Uterus (tissue), 4 donors: ENCODE data around the gene GTF2F2. TPM values are rescaled to one million over a fixed set of nuclear protein-coding genes. Genes with fewer than 3 reads are reported as not detected.

Experiments used
- DNase-seq, 2 donors: peaks; one replicate each; pipeline ENCODE4 v3.0.0-alpha.2; 2019 to 2020
- H3K27ac ChIP-seq, 2 donors: fragments of 200-600 bp; sonication (generic); 1 replicate in 1 of 2; 2 replicates in 1 of 2; pipeline ENCODE4 v1.5.1; 2016 to 2018
- H3K27me3 ChIP-seq, 2 donors: fragments of 200-600 bp; sonication (generic); one replicate each; pipeline ENCODE4 v1.5.1; 2018 to 2019; ENCODE audit warnings: control low read depth in 1 of 2
- H3K36me3 ChIP-seq, 2 donors: fragments of 200-600 bp; sonication (generic); one replicate each; pipeline ENCODE4 v1.5.1; 2019; ENCODE audit warnings: control low read depth in 1 of 2
- H3K4me1 ChIP-seq, 2 donors: fragments of 200-600 bp; sonication (generic); one replicate each; pipeline ENCODE4 v1.5.1; 2018 to 2019; ENCODE audit warnings: control low read depth in 1 of 2
- H3K4me3 ChIP-seq, 2 donors: fragments of 200-600 bp; sonication (generic); 1 replicate in 1 of 2; 2 replicates in 1 of 2; pipeline ENCODE4 v1.5.1; 2018 to 2019; ENCODE audit warnings: mild to moderate bottlenecking in 1 of 2
- H3K9me3 ChIP-seq, 2 donors: fragments of 200-600 bp; sonication (generic); one replicate each; pipeline ENCODE4 v1.5.1; 2019; ENCODE audit warnings: control low read depth in 1 of 2
- POLR2A ChIP-seq, 2 donors: fragments of 450-650 bp; IDR thresholded peaks; one replicate each; pipeline ENCODE4 v1.6.1; 2016; ENCODE audit warnings: antibody characterized with exemption in 2 of 2, mild to moderate bottlenecking in 1 of 2, moderate library complexity in 1 of 2
- intact Hi-C: fragments of 100-400 bp; cut with DNase I; formaldehyde crosslinking; loops from one replicate; pipeline ENCODE4 v1.15.1; 2023; ENCODE audit warnings: low total_unique reads
- total RNA-seq, 4 donors: library from RNA; depleted of rRNA in 3 of 4; stranded (reverse); fragments of >200 nt in 3 of 4; gene quantifications; one replicate each; pipeline versions ENCODE4 v1.1.0 to v1.2.4, GENCODE V29; 2014 to 2023
- TF ChIP-seq, protein P1 (sequence below), 4 experiments: fragments of 200-600 bp in 2 of 4; fragments of 450-650 bp in 2 of 4; sonication (generic) in 2 of 4; IDR thresholded peaks; one replicate each; pipeline ENCODE4 v1.5.1; 2016 to 2019; ENCODE audit warnings: antibody characterized with exemption in 4 of 4, mild to moderate bottlenecking in 2 of 4, moderate library complexity in 1 of 4
- donor health status: DM: yes; HTN: yes; CAD: no.

The GTF2F2 gene
- total RNA-seq, 4 donors from 2014 or later: 6.2 to 35.1 (median 20.9) TPM

DNA sequence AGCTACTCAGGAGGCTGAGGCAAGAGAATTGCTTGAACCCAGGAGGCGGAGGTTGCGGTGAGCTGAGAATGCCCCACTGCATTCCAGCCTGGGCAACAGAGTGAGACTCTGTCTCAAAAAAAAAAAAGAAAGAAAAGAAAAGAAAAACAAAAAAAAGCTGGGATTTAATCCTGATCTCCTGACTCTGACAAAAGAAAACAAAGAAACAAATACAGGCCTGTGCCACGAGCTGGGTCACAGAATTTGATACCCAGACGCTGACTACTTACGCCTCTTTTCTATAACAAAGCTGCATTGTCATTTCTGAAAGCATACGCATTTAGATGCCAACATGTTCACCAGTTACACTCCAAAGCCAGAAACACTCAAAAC lies 18.2 kb upstream of the GTF2F2 start:
- Histone ChIP-seq H3K4me3 (no peak overlapping the region), H3K27me3 (no peaks in the 10 kb centered on the region), H3K4me1 (no peaks in the 10 kb centered on the region), H3K36me3 (no peaks in the 10 kb centered on the region), H3K27ac (no peak overlapping the region), H3K9me3 (no peaks in the 10 kb centered on the region)
- intact Hi-C loops: no loop called here
- TF ChIP-seq, protein P1, sequence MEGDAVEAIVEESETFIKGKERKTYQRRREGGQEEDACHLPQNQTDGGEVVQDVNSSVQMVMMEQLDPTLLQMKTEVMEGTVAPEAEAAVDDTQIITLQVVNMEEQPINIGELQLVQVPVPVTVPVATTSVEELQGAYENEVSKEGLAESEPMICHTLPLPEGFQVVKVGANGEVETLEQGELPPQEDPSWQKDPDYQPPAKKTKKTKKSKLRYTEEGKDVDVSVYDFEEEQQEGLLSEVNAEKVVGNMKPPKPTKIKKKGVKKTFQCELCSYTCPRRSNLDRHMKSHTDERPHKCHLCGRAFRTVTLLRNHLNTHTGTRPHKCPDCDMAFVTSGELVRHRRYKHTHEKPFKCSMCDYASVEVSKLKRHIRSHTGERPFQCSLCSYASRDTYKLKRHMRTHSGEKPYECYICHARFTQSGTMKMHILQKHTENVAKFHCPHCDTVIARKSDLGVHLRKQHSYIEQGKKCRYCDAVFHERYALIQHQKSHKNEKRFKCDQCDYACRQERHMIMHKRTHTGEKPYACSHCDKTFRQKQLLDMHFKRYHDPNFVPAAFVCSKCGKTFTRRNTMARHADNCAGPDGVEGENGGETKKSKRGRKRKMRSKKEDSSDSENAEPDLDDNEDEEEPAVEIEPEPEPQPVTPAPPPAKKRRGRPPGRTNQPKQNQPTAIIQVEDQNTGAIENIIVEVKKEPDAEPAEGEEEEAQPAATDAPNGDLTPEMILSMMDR (IDR thresholded peaks at IDR 0.05): no peak
- TF ChIP-seq POLR2A (IDR thresholded peaks at IDR 0.05): no peak
- DNase-seq: no peak

DNA sequence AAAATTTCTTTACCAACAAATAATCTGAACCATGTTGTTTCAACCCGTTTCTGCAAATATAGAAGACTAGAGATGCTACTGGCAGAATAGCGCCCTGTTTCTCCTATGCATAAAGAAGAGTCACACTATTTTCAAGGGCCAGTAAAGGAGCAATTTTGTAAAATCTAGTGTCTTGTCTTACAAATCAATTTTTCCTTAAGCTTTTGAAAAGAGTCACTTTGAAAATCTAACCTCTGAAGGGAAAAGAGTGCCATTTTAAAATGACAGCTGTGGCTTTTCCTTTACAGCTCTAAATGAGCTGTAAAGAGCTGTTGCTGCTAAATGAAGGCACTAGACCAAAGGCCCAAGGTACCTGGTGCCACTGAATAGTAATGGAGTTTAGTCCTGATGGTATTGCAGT lies 16.9 kb upstream of the GTF2F2 start:
- no peak overlapping the region for H3K4me3 ChIP-seq
- no peak for DNase-seq
- intact Hi-C loops: no loop called here
- H3K9me3 ChIP-seq: no peaks in the 10 kb centered on the region
- no peaks in the 10 kb centered on the region for H3K4me1 ChIP-seq
- H3K27ac ChIP-seq: no peak overlapping the region
- H3K36me3 ChIP-seq: no peaks in the 10 kb centered on the region
- H3K27me3 ChIP-seq: no peaks in the 10 kb centered on the region
- TF ChIP-seq POLR2A (IDR thresholded peaks at IDR 0.05): no peak
- TF ChIP-seq, protein P1 (IDR thresholded peaks at IDR 0.05): no peak

DNA sequence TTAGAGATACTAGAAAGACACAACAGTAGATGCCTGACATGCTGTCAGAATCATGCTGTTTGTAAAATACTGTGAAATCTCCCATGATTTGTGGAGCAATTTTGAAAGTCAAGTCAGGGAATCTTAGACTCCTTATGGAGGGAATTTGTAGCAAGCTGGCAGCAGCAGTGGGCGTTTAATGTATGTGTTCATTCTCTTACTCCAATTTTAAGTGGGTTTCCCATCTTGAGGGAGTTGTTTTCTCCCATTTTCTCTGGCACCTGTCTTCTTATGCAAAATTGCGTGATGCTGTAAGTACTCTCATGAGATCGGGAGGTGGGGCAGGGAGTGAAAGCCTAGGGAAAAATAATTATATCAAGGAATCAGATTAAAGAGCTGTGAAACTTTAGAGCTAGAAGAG lies 16.0 kb upstream of the GTF2F2 start:
- no peak for DNase-seq
- Histone ChIP-seq H3K27me3 (no peaks in the 10 kb centered on the region), H3K4me3 (no peak overlapping the region), H3K36me3 (no peaks in the 10 kb centered on the region), H3K9me3 (no peaks in the 10 kb centered on the region), H3K4me1 (no peaks in the 10 kb centered on the region), H3K27ac (no peak overlapping the region)
- TF ChIP-seq POLR2A (IDR thresholded peaks at IDR 0.05): no peak
- intact Hi-C loops: no loop called here

DNA sequence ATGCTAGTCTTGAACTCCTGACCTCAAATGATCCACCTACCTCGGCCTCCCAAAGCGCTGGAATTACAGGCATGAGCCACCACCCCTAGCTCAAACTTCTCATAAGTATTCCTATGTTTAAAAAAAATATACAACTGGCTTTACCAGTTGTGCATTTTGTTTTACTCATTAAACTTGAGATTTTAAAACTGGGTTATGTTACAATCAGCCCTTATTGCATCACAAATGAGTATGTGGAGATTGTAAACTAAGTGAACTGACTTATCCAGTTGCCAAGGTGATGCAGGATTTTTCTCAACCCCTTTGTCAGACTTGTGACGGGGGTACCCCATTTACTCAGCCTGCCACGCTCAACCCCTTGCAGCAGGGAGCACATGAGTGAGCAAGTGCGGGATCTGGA lies 14.4 kb upstream of the GTF2F2 start:
- Histone ChIP-seq H3K27ac (no peak overlapping the region), H3K4me1 (no peaks in the 10 kb centered on the region), H3K36me3 (no peaks in the 10 kb centered on the region), H3K27me3 (no peaks in the 10 kb centered on the region), H3K9me3 (no peaks in the 10 kb centered on the region), H3K4me3 (no peak overlapping the region)
- intact Hi-C loops: no loop called here
- no peak for TF ChIP-seq POLR2A (IDR thresholded peaks at IDR 0.05)
- TF ChIP-seq, protein P1 (IDR thresholded peaks at IDR 0.05): no peak
- no peak for DNase-seq

DNA sequence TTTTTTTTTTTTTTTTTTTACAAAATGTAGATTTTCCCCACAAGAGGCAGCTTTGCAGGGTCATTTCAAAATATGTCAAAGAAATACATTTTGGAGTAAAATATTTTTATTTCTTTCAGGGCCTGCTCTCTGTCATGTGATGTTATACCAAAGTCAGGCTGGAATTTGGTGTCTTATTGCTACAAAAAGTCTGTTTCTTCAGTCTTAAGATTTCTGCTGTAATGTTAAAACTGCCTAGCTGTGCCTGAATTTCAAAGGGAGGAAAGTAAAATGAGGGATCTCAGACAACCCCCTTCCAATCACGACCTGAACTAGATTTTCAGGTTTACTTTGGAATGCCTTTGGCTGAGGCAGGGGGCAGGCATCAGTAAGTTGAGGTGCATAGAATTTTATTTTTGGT lies 12.8 kb upstream of the GTF2F2 start:
- intact Hi-C loops: no loop called here
- no peaks in the 10 kb centered on the region for H3K9me3 ChIP-seq

More for the DNA sequence above, 12.8 kb upstream of the GTF2F2 start:
- TF ChIP-seq, protein P1 (IDR thresholded peaks at IDR 0.05): no peak
- no peak for TF ChIP-seq POLR2A (IDR thresholded peaks at IDR 0.05)
- Histone ChIP-seq H3K4me1 (no peaks in the 10 kb centered on the region), H3K27me3 (no peaks in the 10 kb centered on the region), H3K36me3 (no peaks in the 10 kb centered on the region), H3K27ac (no peak overlapping the region), H3K4me3 (no peak overlapping the region)
- no peak for DNase-seq
